ENCODE results near the gene GNA15.

Gene GNA15

DNA sequence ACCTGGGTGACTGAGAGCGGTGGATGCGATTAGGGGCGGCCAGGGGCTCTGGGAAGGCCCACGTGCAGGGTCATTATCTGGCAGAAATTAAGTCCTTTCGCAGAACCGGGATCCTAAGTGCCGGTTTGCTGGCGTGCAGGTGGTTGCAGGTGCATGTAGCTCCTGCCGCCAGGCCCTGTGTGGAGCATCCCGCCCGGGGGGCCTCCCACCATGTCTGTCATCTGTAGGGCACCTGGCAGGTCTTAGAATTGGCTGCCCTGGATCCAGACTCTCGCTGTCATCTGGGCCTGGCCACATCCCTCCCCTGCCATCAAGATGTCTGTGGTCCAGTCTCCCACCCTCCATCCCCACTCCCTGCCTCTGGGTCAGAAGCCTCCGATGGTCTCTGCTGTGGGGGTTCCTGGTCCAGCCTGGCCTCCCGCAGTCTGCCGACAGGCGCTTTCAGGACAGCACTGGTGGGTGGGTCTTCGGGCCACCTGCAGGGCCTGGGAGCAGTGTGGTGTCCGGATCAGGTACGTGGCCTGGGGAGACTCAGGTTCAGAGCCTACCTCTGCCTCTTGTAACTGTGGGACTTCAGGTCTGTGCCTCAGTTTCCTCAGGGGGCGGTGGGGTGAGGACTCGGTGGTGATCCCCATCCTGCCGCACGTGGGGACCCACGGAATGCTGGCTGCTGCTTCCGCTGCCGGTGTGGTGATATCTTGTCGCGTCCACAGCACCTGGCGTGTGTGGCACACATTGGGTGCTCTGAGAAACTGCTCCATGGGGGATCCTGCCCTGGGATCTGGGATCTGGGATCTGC lies 36.3 kb upstream of the GNA15 start:
- Histone ChIP-seq H3K27me3 (ENCODE audit: insufficient read depth, poor library complexity, severe bottlenecking) (peaks cover 46% of the 10 kb centered on the region), H3K4me3 (replicated peaks; ENCODE audit: insufficient read depth, low read length) (no peak overlapping the region), H3K27ac (replicated peaks) (no peak overlapping the region)
- DNase-seq (ENCODE audit: low read depth in 1 of 2, low spot score in 1 of 2), result no peak
- no peak for TF ChIP-seq GABPA (IDR thresholded peaks at IDR 0.05; ENCODE audit: low read depth)
- TF ChIP-seq POLR2AphosphoS5 (IDR thresholded peaks at IDR 0.05; ENCODE audit: low read depth), result no peak
- TF ChIP-seq, protein P1, sequence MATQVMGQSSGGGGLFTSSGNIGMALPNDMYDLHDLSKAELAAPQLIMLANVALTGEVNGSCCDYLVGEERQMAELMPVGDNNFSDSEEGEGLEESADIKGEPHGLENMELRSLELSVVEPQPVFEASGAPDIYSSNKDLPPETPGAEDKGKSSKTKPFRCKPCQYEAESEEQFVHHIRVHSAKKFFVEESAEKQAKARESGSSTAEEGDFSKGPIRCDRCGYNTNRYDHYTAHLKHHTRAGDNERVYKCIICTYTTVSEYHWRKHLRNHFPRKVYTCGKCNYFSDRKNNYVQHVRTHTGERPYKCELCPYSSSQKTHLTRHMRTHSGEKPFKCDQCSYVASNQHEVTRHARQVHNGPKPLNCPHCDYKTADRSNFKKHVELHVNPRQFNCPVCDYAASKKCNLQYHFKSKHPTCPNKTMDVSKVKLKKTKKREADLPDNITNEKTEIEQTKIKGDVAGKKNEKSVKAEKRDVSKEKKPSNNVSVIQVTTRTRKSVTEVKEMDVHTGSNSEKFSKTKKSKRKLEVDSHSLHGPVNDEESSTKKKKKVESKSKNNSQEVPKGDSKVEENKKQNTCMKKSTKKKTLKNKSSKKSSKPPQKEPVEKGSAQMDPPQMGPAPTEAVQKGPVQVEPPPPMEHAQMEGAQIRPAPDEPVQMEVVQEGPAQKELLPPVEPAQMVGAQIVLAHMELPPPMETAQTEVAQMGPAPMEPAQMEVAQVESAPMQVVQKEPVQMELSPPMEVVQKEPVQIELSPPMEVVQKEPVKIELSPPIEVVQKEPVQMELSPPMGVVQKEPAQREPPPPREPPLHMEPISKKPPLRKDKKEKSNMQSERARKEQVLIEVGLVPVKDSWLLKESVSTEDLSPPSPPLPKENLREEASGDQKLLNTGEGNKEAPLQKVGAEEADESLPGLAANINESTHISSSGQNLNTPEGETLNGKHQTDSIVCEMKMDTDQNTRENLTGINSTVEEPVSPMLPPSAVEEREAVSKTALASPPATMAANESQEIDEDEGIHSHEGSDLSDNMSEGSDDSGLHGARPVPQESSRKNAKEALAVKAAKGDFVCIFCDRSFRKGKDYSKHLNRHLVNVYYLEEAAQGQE (IDR thresholded peaks at IDR 0.05; ENCODE audit: insufficient replicate concordance, low read depth), result no peak
- TF ChIP-seq SPI1 (IDR thresholded peaks at IDR 0.05; ENCODE audit: borderline replicate concordance, low read depth), result no peak
- TF ChIP-seq, protein P2, sequence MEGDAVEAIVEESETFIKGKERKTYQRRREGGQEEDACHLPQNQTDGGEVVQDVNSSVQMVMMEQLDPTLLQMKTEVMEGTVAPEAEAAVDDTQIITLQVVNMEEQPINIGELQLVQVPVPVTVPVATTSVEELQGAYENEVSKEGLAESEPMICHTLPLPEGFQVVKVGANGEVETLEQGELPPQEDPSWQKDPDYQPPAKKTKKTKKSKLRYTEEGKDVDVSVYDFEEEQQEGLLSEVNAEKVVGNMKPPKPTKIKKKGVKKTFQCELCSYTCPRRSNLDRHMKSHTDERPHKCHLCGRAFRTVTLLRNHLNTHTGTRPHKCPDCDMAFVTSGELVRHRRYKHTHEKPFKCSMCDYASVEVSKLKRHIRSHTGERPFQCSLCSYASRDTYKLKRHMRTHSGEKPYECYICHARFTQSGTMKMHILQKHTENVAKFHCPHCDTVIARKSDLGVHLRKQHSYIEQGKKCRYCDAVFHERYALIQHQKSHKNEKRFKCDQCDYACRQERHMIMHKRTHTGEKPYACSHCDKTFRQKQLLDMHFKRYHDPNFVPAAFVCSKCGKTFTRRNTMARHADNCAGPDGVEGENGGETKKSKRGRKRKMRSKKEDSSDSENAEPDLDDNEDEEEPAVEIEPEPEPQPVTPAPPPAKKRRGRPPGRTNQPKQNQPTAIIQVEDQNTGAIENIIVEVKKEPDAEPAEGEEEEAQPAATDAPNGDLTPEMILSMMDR (IDR thresholded peaks at IDR 0.05; ENCODE audit: insufficient read depth, low read length), result no peak

DNA sequence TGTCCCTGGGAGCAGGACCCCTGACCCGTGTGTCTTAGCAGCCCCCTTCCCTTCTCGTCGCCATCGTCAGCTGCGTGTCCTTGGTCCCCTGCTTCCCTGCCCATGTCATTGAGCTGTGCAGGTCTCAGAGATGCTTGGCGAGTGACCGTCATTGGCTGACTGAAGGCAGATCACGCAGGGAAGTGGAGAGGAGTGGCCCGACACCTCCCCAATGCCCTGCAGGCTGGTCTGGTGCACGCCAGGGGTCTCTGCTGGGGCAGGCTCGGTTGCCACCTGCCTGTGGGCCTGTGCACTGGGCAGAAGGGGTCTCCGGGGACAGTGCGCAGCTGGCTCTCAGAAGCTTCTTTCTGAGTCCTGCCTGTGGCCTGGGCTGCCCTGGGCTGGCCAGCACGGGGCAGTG lies 35.5 kb upstream of the GNA15 start:
- Histone ChIP-seq H3K4me3 (replicated peaks; ENCODE audit: insufficient read depth, low read length) (no peak overlapping the region), H3K27me3 (ENCODE audit: insufficient read depth, poor library complexity, severe bottlenecking) (peaks cover 40% of the 10 kb centered on the region), H3K27ac (replicated peaks) (no peak overlapping the region)
- TF ChIP-seq, protein P1 (IDR thresholded peaks at IDR 0.05; ENCODE audit: insufficient replicate concordance, low read depth), result no peak
- TF ChIP-seq, protein P2 (IDR thresholded peaks at IDR 0.05; ENCODE audit: insufficient read depth, low read length), result no peak
- no peak for TF ChIP-seq SPI1 (IDR thresholded peaks at IDR 0.05; ENCODE audit: borderline replicate concordance, low read depth)
- no peak for TF ChIP-seq POLR2AphosphoS5 (IDR thresholded peaks at IDR 0.05; ENCODE audit: low read depth)
- TF ChIP-seq GABPA (IDR thresholded peaks at IDR 0.05; ENCODE audit: low read depth), result no peak
- DNase-seq (ENCODE audit: low read depth in 1 of 2, low spot score in 1 of 2), result no peak

DNA sequence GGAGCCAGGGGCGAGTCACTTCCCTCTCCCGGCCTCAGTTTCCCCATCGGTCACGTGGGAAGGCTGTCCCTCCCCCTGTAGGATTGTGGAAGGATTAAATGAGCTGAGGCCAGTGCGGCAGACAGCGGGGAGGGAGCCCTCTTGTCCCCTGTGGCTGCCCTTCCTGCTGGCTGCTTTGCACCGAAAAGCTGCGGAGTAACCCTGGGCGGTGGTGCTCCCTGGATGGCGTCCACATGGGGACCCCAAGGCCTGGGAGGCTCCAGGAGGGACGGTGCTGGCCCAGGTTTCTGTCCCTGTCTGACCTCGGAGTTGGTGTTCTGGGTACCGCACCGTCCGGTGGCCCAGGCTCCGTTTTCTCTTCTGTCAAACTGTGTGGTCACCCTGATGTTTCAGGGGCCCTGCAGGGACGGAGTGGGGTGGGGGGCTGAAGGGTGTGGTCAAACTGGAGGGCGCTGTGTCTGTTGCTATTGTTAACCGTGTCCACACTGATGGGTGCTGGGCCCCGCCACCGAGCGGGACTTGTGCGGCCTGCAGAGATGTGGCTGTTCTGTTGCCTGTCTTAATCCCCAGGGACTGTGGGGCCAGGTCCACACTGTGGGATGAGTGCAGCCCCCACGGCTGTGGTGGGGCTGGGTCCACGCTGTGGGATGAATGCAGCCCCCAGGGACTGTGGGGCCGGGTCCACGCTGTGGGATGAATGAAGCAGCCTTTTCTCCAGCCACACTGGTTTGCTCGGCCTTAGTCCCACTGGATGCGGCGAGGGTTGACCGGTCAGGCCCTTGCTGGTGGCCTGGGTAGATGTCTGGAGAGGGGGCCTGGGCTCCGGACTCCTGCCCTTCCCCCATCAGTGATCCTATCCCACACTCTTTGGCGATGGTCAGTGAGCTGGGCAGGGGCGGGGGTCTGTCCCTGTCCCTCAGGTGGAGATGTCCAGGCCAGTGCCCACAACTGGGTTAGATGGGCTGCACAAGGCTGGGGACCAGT lies 34.8 kb upstream of the GNA15 start:
- no peak for DNase-seq (ENCODE audit: low read depth in 1 of 2, low spot score in 1 of 2)
- Histone ChIP-seq H3K4me3 (replicated peaks; ENCODE audit: insufficient read depth, low read length) (no peak overlapping the region), H3K27ac (replicated peaks) (no peak overlapping the region), H3K27me3 (ENCODE audit: insufficient read depth, poor library complexity, severe bottlenecking) (peaks cover 33% of the 10 kb centered on the region)
- TF ChIP-seq, protein P1 (IDR thresholded peaks at IDR 0.05; ENCODE audit: insufficient replicate concordance, low read depth), result no peak
- no peak for TF ChIP-seq SPI1 (IDR thresholded peaks at IDR 0.05; ENCODE audit: borderline replicate concordance, low read depth)
- no peak for TF ChIP-seq POLR2AphosphoS5 (IDR thresholded peaks at IDR 0.05; ENCODE audit: low read depth)
- TF ChIP-seq GABPA (IDR thresholded peaks at IDR 0.05; ENCODE audit: low read depth), result no peak
- TF ChIP-seq, protein P2 (IDR thresholded peaks at IDR 0.05; ENCODE audit: insufficient read depth, low read length), result no peak

Data from HL-60 (cell line).